NCI-H1930 (cell line): ENCODE results near the gene CHRNB2.

Experiments
- DNase-seq, 2 experiments: peaks; one replicate each; lab custom pipeline; 2025; lab: John Stamatoyannopoulos, UW

The CHRNB2 gene

GRCh38 chr1:154579374-154579773 lies 11.8 kb downstream of the CHRNB2 start:
- no peak for DNase-seq

GRCh38 chr1:154581766-154582165 lies 14.2 kb downstream of the CHRNB2 start:
- no peak for DNase-seq

DNA sequence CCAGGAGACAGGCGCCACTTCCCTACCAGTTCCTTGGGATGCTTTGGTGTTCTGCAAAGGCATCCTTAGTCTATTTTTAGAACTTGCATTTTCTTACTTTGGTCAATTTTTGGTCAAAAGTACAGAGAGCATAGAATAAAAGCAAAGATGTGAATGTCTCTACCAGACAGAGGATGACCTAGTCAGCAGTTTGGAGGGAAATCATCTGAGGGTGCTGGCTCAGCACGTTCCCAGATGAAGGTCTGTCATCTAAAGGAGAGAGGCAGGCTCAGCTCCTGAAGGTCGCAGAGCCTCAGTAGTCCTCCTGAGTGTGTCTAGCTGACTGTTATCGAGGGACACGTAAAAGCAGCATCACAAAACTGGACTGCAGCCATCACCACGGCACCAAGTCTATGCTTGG lies 15.3 kb downstream of the CHRNB2 start:
- DNase-seq: no peak

DNA sequence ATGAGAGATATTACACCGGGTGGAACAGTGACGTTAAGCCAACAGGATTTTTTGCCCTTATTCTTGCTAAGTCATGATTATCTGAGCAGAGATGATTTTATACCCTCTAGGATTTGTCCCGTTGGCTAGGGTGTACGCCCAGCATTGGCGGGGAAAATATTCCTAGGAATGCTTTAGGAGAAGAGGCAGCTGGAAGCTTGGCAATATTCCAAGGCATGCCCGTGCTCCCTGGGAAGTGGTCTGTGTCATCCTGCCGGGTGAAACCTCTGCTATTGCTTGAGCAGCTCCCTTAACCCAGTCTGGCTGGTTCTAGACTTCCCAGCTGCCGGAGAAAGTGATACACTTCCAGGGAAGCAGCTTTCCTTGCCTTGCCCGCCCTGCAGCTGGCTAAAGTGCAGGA lies 16.2 kb downstream of the CHRNB2 start:
- no peak for DNase-seq

- DNase-seq: no peak
These were observed 16.9 kb downstream of the CHRNB2 start for GRCh38 chr1:154584267-154584994.

DNA sequence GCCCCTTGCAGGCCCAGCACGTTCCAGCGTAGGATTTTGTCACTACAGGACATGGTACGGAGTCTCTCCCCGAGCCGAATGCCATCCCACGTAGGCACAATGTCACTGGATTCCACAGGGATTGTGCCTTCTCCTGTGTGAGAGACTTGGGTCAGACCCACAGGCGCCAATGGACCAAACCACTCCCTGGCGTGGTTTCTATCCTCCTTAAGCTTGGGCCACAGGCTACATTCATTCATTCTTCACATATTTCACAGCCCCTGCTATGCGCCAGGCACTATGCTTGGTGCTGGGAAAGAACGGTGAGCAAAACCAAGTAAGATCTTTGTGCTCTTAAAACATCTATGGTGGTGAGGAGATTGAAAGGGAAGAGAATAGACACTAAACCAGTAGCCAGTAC lies 18.7 kb downstream of the CHRNB2 start:
- no peak for DNase-seq

DNA sequence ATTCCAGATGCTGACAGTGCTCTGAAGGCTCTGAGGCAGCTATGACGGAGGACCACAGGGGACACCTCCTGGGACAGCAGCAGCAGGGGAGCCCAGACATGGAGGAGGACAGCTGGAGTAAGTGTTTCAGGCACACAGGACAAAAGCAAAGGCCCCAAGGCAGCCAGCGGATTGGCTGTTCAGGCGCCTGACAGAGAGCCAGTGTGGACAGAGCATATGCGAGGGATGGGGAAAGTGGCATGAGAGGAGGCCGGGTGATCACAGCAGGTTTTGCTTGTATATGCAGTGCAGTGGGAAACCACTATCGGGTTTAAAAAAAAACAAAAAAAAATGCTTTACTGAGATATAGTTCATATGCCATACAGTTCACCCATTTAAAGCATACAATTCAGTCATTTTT lies 19.1 kb downstream of the CHRNB2 start:
- no peak for DNase-seq

GRCh38 chr1:154589780-154590179 lies 22.2 kb downstream of the CHRNB2 start:
- DNase-seq: no peak

DNA sequence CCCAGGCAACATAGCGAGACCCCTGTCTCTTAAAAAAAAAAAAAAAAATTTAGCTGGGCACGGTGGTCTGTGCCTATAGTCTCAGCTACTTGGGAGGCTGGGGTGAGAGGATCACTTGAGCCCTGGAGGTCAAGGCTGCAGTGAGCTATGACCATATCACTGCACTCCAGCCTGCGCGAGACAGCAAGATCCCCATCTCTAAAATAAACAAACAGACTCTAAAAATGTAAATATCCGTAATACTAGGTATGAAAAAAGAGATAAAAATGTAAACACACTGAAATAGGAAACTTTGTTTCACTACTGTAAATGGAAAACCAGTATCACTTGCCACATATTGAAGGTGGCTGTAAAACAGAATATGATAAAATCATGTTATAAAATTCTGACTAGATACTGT lies 23.2 kb downstream of the CHRNB2 start:
- no peak for DNase-seq

DNA sequence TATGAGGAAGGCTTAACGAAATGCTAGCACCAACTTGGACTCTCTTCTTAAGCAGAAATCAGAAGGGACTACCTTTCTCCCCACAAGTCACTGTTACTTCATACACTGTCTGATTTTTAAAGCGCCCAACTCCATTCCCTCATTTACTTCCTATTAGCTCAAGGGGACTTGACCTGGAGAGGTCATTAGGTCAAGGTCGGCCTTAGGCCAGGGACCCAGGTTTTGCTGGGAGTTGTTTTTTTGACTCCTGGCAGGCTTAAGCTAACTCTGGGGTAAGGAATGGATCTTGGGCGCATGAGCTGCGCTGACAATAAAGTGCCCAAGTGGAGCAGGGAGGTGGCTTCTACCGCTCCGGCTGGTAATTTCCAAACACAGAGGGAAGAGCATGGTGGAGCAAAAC lies 23.6 kb downstream of the CHRNB2 start:
- no peak for DNase-seq

- no peak for DNase-seq
These were observed 25.8 kb downstream of the CHRNB2 start for GRCh38 chr1:154593390-154593789.

DNA sequence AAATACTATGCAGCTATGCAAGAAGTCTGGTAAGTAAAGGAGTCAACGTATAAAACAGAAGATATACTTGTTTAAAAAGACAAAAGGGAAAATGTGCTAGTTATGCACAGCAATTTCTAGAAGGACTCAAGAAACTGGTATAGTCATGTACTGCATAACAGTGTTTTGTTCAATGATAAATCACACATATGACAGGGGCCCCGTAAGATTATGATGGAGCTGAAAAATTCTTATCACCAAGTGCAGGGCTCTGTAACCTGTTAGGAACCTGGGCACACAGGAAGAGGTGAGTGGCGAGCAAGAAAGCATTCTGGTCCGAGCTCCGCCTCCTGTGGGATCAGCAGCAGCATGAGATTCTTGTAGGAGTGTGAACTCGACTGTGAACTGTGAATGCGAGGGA lies 27.2 kb downstream of the CHRNB2 start:
- DNase-seq: no peak

- no peak for DNase-seq
These were observed 28.0 kb downstream of the CHRNB2 start for GRCh38 chr1:154595621-154596020.

- DNase-seq: no peak
These were observed 31.5 kb downstream of the CHRNB2 start for GRCh38 chr1:154598871-154599635.

DNA sequence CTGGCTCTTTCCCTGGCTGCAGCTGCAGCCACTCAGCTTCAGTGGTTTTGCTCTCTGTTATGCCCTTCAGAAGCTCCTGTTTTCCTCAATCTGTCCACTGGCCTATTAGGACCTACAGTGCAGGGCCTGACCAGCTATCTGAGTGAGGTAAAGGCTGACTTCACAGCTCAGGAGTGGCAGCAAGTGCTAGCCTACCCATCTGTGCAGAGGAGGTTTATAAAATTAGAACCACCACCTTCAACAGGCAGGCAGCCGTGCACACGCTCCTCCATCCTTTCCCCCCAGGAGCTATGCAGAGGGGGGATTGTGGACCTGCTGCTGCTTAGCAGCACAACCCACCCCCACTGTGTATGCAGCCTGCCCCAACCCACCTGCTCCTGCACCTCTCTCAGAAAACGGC lies 32.1 kb downstream of the CHRNB2 start:
- no peak for DNase-seq

DNA sequence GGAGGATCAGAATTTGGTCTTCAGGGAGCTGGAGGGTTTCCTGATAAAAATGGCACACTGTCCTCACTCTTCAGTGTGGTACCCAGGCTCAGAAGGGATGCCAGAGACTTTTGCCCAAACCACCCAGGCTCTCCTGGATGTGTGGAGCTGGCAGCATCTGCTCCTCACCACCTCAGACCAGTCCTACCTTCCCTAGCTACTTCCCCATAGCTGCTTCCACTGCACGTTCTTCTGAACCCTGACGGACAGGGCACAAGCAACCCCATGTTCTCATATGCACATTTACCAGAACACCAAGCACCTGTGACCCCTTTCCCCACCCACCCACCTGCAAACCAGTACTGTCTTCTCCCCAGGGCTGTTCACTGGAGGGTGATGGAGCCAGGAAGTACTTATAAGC lies 35.7 kb downstream of the CHRNB2 start:
- no peak for DNase-seq

DNA sequence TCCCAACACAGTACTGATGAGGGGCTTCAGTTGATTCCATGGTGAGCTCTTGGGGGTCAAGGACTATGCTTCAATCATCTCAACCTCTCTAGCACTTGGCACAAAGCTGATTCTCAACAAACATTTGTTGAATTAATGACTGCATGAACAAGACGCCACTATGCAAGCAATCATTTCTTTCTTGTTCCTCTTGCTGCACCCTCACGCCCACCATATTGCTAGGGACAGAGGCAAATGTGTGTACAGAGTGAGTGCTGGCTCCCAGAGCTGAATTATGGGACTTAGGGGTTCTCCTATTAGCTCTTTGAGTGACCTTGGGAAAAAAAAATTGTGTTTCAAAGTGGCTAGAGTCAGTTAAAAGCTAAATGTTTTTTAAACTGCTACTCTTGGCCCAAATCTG lies 38.0 kb downstream of the CHRNB2 start:
- DNase-seq: no peak

DNA sequence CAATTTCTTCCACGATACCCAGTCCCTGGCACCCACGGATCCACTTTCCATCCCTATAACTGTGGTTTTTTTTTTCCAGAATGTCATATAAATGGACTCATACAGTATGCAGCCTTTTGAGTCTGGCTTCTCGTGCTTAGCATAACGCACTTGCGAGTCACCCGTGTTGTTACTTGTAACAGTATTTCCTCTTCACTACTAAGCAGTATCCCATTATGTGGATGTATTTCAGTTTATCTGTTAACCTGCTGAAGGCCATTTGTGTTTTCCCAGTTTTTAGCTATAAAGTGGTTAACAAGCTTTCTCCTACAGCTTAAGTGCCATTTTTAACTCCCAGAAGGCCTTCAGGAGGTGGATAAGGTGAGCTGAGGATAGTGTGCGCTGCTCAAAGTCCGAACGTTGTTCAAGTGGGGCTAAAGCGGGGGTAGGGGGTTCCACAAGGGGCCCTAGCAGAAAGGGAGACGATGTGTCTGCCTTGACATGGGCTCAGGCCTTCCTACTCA lies 39.6 kb downstream of the CHRNB2 start:
- DNase-seq: no peak

DNA sequence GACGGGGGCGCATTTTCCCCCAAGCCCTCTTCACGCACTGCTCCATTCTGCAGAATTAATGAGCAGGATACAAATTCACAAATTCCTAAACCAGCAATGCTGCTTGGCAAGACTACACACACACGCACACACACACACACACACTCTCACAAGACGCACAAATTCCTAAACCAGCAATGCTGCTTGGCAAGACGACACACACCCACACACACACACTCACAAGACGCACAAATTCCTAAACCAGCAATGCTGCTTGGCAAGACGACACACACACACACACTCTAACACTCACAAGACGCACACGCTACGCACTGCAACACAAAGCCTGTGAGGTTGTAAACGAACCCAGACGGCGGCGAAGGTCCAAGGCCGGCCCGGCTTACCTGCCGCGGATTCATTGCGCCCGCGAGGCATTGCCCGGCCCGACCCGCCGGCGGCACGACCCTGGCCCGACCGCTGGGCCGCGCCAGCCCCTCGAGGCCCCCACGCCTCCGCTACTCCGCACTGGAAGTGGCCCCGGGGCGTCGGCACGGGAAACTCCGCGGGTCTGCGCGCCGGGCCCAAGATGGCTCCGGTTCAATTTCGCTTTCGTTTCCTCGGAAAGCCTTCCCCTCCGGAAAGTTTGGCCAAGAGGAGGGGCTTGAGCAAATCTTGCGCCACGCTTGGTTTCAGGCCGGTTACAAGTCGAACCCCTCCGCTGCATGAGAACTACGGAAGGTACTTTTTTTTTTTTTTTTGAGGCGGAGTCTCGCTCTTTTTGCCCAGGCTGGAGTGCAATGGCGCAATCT lies 40.2 kb downstream of the CHRNB2 start, which contains the start of gene ADAR:
TSS of gene ADAR (minus strand) at position 578 of the 788 bp plus-strand sequence. CDS start at position 398, 180 bp downstream.
- DNase-seq: peak; percentile 8 to 32

GRCh38 chr1:154608397-154609270 lies 41.1 kb downstream of the CHRNB2 start:
- peak; percentile 29 to 34 for DNase-seq
